Eye (tissue), 1 donor: Measurements from ENCODE around the gene SPTLC2.

Experiments used
- DNase-seq: peaks from one replicate; pipeline ENCODE4 v3.0.0-alpha.2; 2015

Gene SPTLC2

DNA sequence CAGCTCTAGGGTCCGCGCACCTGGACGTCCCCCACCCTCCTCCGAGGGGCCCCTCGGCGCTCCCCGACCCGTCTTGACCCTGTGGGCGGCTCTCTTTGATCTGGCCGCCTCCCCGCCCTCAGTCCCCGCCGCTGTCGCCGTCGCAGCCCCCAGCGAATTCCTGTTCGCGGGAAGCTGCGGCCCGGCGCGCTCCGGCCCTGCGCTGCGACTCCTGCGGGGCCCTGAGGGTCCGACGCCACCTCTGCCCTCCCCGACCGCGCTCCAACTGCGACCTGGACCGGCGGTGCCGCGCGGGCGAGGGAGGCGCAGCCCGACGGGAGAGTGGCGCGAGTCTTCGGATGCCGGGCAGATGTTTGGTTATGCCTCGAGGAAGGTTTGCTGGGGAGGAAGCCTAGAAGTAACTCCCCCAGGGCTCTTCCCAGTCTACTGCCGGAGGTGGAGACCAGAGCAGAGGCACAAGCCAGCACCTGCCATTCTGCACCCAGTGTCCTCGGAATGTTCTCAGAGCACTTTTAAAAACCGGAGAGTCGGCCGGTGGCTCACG, 117.4 kb downstream of the SPTLC2 start:
- peak; percentile 33 for DNase-seq

DNA sequence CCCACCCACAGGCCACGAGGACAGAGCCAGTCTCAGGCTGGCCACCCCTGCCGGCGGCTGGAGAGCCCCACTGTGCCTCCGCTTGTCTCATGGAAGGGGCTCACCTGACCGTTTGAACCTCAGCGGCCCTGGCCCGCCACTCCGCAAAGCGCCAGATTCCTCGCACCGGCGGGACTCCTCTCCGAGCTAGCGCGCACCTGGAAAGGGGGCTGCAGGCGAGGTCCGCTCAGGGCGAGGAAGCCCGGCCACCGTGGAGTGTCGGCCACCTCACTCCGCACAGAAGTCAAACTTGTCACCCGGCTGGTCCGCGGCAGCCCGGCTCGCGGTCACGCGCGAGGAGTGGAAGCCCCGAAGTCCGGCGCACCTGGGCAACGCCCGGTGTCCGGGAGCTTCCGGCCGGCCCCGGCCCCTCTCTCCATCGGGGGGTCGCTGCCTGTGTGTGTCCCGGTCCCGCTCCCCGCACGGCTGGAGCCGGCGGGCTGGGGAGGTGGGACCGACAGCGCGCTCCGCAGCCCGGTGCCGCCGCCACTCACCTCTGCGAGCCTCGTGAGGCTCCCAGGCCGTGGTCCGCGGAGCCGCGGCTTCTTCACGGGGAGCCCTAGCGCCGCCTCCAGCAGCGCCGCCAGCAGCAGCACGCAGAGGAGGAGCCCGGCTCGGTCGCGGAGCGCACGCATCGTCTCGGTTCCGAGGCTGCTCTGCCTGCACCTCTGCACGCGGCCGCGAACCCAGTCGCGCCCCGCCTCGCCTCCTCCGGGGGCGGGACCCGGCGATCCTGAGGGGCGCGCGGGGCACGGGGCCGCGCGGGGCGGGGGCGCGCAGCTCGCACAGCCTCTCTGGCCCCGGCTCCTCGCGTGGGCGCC, 118.1 kb downstream of the SPTLC2 start, which contains the start of gene ISM2:
Gene ISM2, minus strand, starts transcription at position 697 of the 860 bp plus-strand sequence. Its CDS starts 23 bp downstream, at position 674.
- DNase-seq: peak; percentile 66

DNA sequence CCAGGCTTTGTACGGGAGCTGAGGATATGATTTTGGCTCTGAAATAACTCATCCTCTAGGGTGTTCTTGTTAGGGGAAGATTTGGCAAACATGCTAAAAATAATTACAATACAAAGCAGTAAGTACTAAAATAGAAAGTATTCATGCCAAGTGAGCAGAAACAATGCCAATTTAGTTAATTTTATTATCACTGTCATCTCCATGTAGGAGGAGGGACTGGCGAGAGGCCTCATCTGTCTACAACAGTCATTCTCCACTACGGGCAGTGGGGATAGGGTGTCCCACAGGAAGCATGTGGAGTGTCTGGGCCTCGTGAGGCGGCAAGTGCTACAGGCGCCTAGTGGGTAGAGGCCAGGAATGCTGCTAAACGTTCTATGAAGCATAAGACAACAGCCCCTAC, 121.1 kb downstream of the SPTLC2 start:
- DNase-seq: no peak

DNA sequence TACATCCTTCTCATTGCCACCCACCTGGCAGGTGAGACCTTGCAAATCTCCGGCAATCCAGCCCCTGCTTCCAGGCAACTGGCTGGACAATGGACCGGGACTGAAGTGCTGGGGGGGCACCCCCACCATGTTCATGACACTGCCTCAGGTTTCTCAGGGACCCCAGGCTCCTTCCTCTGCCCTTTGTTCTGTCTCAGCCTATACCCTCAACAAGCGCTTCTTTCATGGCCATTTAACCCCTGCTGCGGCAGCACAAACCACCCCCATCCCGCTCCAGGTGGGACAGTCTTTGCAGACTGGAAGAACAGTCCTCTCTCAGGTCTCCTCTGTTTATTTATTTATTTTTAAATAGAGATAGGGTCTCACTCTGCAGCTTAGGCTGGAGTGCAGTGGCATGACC, 125.4 kb downstream of the SPTLC2 start:
- no peak for DNase-seq

DNA sequence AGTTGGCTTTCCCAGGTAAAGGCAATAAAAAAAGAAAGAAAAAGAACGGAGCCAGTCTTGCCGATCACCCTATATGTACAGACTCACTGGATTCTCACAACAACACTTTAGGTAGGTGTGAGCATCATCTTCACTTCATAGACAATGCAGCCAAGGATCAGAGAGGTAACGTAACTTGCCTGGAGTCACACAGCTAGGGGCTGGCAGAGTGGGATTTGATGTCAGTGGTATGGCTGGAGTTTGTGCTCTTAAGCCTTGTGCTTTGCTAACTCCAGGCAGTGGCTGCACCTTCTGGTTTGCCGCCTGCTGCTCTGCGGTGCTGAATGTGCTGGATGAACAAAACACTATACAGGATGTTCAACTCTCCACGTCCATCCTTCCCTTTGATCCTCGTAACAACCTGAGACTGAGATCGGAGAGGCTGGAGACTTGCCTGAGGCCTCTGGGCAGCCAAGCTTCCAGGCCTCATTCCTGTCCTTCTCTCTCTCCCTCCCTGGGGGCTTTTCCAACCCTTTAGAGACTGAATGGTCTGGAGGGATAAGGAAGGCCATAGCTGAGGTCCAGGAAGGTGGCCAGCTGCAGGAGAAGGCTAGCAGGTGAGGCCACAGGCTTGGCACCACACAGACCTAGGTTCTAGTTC, 126.0 kb downstream of the SPTLC2 start:
- DNase-seq: no peak

DNA sequence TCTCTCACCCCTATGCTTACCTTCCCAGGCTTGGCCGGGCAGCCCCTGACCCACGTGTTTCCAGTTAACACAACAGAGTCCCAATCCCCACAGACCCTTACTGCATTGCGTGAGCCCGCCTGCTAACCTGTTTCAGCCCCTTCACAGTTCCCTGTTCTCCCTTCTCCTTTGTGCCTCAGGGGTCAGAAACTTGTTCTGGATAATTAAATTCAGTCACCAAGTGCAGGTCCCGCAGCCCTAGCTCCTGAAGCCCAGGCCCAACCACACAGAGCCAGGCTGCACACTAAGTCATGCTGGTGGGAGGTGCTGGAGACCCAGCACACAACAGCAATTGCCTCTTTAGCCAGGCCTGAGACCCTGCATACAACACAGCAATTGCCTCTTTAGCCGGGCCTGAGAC, 127.4 kb downstream of the SPTLC2 start:
- no peak for DNase-seq

DNA sequence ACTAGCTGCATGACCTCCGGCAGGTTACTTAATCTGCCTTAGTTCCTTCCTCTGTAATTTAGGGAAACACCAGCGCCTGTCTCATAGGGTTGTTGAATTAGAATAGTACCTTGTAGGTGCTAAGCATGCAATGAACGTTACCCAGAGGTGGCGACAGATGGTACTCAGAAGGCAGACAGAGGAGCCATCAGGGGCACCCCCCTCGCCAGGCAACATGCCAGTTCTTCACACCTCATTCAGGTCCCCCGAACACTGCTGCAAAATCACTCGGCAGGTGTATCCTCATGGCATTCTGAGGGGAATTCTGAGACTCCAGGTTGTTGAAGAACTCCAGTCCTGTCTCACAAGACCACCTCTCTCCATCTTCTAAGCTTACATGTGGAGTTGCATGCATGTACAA, 127.9 kb downstream of the SPTLC2 start:
- DNase-seq: no peak

DNA sequence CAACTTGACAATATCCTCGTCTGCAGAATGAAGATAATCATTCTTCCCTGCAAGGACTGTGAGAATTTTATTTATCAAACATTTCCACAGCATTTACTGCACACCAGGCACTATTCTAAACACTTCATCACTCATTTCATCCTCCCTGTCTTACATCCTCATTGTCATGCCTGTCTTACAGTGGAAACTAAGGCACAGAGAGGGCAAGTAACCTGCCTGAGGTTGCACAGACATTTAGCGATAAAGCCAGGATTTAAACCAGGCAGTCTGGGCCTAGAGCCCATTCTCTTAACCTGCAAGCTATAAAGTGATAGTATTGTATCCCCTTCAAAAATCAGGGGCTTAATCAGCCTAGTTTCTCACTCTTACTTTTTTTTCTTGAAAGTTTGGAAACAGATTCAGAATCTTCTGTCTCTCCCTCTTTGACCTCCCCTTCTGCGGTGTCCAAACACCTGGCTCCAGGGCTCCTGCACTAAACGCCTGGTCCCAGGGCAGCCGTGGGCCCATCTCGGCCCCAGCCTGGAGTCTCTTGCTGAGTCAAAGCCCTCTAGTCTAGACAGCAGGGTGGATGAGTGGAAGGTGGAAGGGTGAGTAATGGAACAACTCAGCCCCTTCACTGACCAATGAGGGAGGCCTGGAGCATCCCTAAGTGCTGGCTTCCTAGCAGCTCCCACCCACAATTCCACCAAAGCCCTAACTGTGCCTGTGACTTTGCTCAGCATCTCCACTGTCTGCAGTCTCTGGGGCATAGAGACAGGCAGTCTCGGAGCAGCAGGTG, 130.3 kb downstream of the SPTLC2 start:
- DNase-seq: no peak

DNA sequence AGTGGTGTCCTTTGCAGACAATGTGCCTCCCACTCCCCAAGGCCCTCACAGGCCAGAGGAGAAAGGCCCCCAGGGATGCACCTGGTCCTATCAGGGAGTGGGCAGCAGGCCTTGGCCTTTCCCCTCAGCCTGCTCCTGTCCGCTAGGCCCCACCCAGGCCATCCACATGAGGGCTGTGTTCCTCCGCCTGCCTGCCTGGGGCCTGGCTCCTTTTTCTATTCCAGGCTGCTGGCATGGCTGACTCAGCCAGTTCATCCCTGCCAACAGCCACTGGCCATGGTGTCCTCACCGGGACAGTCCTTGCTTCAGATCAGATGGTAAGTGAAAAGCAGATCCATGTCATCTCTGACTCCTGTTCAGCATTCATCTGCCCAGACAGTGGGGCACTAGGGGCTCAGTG, 131.2 kb downstream of the SPTLC2 start:
- DNase-seq: no peak

DNA sequence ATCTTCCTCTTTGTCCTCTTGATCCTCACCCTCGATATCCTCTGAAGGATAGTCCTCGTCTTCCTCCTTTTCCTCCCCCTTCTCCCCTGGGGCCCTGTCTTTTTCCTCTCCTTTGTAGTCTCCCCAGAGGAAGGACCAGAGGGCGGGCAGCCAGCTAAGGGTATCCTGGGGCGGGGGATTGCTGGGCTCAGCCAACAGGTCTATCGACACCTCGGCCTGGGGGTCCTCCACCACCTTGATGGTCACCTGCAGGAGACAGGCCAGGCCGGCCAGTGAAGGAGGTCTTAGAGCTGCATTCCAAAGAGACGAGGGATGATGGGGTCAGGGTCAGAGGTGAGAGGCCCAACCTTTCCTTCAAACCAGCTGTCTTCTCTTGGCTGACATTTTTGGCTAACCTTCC, 134.0 kb downstream of the SPTLC2 start:
- no peak for DNase-seq

DNA sequence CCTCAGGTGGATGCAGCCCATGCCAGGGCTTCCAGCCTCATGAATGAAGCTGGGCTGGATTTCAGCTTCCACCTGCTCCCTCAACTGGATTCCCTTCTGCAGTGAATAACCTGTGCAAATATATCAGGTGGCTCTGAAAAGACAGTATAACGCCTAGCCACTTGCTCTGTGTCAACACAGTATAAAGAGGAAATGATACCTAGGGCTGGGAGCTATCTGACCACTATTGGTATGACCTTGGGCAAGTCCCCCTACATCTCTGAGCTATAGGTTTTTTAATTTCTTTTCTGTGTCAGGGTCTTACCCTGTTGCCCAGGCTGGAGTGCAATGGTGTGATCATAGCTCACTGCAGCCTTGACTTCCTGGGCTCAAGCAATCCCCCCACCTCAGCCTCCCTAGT, 137.6 kb downstream of the SPTLC2 start:
- no peak for DNase-seq

DNA sequence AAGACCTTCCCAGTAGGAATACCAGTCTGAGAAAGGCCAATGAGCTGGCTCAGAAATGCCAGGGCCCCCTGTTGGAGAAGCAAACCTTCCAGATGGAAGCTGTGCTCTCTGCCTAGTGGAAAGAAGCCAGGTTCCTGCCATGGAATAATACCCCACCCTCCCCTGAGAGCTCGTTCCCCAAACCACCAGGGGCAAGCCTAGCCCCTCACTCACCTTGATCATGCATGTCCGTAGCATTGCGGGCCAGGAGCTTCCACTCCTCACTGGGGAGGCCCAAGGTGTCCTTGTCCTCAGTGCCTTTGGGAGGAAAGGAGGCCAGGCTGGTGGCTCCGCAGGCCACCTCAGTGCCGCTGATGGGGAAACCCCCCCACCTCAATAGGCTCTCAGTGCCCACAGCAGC, 138.4 kb downstream of the SPTLC2 start:
- DNase-seq: no peak

DNA sequence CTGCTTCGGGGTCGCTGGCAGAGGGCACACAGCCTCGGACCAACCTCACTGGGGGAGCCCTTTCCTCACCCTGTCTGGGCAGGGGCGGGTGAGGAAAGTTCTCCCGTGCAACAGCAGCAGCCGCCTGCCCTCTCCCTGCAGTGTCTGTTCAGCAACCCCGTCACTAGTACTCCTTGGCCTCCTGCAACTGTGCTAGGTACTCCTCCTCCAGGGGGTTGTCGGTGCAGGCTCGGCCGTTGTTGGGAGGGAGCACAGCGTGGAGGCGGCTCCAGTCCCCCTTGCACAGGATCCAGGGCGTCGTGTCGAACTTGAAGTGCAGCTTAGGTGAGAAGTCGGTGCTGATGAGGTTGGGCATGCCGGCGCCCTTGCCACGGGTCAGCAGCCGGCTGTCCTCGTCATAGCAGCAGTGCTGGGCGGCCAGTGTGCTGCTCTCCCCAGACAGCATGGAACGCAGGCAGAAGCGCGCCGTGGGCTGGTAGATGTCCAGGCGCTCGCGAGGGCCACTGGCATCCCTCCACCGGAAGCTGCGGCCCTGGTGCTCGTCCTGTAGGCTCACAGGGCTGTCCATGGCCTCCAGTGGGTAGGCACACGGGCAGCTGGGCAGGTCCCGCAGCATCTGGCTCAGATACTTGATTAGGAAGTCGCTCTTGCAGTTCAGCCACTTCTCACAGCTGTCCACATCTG, 140.9 kb downstream of the SPTLC2 start:
- no peak for DNase-seq

DNA sequence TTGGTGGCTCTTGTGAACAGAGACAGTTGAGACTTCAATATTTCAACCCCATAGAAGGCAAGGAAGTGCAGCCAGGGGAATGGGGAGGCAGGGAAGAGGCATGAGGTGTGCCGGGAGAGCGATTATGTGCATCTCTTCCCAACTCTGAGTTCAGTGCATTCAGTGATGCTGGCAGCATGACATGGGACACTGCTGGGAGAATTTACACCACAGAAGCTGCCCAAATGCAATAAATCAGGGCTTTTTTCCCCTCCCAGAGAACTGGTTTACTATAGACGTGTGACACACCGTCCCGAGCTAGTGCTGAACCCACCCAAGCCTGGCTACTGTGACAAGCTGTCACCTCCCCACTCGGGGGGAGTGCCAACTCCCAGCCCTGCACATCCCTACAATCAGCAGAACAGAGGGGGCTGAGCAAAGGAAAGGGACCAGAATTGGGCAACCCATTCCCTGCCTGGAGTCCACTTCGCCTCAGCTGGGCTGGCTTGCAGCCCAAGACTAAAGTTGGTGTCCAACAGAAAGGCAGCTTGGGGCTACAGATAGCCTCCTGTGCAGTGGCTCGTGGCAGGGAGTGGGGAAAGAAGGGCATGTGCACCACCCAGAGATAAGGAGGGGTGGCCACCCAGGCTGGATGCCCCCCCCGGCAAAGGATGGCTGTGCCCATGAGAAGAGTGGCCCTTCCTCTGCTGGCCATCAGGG, 141.8 kb downstream of the SPTLC2 start:
- DNase-seq: no peak

DNA sequence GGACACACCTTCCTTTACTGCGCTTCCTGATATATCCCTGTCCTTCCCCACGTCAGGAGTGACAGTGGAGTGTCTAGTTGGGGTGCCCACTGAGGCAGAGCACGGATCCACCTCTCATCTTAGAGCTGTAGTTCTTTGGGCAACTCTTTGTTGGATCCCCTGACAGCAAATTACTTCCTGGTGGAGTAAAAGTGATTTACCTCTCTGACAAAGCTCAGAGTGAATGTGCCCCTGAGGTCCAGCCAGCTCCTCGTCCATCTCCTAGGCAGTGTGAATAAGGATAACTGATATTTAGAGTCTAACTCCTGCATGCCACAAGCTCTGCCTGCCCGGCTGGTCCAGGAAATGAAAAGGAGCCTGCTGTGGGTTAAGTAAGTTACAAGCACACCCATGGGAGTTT, 142.5 kb downstream of the SPTLC2 start:
- no peak for DNase-seq

DNA sequence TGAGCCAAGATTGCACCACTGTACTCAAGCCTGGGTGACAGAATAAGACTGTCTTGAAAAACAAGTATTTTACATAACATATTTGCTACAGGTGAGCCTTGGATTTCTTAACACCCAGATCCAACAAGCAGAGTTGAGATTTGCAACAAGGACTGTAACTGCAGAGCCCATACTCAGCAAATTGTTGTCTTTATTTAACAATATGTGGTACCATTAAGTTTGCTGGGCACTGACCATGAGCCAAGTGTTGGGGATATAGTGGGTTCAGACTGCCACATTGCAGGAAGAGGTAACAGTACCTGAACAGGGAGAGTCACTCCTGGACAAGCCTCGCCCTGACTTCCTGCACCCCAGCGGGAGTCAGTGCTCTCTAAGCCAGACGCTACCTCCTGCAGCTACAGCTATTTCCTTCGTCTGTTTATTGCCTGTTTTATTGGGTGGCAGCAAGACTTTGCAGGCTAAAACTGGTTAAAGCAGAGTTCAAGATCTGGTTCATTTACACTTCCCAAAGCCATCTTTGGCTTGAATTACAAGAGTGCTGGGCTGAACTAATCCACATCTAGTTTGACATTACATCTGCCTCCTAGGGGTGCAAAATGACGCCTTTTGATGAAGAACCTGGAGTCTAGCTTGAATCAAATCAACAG, 146.1 kb downstream of the SPTLC2 start:
- DNase-seq: no peak

DNA sequence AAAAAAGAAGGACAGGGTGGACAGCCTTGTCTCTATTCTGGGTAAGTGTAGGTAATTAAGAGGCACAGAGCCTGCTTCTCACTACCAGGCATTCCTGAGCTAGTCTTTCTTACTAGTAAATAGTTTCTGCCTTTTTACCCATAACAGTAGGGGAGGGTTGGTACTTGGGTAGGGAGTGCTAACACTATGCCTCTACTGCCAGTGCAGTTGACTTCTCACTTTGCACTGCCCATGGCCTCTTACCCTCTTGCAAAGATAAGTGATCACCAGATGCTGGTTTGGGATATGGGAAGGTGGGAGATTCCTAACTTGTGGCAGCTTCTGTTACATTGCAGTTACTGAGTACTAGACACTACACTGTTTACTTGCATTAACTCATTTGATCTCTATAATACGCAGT, 146.9 kb downstream of the SPTLC2 start:
- DNase-seq: no peak

DNA sequence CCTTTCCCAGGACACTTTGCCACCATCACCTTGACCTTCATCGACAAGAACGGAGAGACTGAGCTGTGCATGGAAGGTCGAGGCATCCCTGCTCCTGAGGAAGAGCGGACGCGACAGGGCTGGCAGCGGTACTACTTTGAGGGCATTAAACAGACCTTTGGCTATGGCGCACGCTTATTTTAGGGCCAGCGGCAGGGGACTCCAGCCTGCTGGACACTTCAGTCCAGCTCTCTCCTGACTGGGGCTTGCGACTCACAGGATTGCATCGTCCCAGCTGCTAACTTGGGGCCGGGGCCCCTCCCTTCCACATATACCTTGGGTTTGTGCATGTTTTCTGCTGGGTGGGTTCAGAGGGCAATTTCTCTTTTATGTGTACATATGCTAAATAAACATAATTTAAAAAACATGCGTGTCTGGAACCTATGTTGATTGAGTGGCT, 147.4 kb downstream of the SPTLC2 start:
- DNase-seq: no peak

DNA sequence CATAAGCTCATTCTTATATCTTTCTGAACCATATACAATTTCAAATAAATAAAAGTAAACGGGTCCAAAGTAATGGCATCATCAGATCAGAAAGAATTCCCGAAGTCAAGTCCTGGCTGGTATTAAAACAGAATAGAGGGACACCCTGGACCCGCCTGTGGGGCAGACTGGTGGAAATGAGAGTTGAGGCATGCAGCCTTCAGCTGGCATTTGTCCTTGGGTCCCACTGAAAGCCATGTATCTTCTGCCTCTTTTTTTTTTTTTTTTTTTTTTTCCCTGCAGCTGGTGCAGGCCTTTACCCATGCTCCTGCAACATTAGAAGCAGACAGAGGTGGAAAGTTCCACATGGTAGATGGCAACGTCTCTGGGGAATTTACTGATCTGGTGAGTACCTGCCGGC, 148.6 kb downstream of the SPTLC2 start:
- no peak for DNase-seq

DNA sequence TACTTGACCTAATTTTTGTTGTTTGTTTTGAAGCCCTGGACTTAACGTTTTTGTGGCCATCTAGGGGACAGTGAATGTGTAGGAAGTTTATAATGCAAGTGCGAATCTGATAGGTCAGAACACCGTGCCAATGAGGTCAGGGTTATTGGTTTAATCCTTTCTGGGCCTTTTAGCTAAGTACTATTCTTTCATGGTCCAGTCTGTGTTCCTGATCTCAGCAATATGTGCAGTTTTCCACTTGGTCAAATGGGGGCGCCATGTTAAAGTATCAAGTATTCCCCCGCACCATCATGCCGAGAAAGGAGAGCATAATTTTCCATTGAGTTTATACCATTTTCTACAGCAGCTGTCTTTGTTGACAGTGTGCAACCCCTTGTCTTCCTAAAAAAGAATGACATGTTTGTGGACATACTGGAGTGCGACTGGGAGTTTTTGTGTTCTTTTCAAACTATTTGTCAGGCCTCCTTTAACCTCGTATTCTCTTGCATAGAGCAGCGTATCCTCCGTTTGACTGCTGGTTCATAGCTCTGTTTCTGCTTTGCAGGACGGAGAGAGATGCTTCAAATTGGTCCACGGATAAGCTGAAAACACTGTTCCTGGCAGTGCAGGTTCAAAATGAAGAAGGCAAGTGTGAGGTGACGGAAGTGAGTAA, 157.2 kb downstream of the SPTLC2 start:
- peak; percentile 83 for DNase-seq
